ENCODE results near the gene MMP7.

DNA sequence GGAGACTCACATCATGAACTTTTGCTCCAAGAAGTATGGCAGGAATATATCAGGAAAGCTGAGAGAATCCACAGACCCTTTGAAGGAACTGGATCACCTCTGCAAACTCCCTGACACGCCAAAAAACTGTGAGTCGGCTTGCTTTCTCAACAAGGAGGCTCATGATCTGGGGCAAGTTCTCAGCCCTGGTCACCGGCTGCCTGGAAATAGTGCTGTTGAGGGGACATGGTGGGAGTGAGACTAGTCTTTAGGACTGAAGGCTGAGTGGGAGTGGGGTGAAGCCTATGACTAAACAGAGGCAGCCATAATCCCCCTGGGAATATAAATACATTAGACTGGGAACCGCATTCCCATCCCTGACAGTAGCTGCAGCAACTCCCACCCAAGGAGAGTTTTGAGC, 8.4 kb upstream of the MMP7 start:
- TF ChIP-seq, protein P1, sequence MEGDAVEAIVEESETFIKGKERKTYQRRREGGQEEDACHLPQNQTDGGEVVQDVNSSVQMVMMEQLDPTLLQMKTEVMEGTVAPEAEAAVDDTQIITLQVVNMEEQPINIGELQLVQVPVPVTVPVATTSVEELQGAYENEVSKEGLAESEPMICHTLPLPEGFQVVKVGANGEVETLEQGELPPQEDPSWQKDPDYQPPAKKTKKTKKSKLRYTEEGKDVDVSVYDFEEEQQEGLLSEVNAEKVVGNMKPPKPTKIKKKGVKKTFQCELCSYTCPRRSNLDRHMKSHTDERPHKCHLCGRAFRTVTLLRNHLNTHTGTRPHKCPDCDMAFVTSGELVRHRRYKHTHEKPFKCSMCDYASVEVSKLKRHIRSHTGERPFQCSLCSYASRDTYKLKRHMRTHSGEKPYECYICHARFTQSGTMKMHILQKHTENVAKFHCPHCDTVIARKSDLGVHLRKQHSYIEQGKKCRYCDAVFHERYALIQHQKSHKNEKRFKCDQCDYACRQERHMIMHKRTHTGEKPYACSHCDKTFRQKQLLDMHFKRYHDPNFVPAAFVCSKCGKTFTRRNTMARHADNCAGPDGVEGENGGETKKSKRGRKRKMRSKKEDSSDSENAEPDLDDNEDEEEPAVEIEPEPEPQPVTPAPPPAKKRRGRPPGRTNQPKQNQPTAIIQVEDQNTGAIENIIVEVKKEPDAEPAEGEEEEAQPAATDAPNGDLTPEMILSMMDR (IDR thresholded peaks at IDR 0.05): no peak
- TF ChIP-seq EZH2 (IDR thresholded peaks at IDR 0.05) (no peak), EZH2phosphoT487 (IDR thresholded peaks at IDR 0.05) (no peak)

Measured in neural progenitor cell (in vitro differentiated cells).